HG02678 (cell line): ENCODE data around the gene CTDSPL.

Source experiments
- ATAC-seq: cut with Tn5 transposase; IDR thresholded peaks from one replicate; pipeline ENCODE4 v1.9.1; 2021; ENCODE audit warnings: mild to moderate bottlenecking, moderate library complexity; ENCODE audit not compliant: unreplicated experiment

CTDSPL gene

DNA sequence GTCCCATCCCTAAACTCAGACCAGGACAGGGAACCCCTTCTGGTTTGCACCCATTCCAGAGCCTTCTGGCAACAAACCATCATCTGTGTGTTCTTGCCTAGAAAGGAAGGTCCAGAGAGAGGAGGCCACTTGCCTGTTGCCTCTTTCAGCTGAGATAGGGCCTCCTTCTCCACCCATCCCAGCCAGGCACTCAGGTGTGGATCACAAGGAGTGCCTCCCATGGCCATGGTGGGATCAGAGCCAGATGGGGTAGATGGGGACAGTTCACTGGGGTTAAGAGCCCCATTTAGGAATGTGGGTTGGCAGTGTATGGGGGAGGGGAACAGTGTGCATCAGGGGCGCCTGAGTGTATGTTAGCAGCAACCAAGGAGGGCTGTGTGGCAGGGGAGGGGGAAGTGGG, 8.9 kb upstream of the CTDSPL start:
- ATAC-seq: no peak

DNA sequence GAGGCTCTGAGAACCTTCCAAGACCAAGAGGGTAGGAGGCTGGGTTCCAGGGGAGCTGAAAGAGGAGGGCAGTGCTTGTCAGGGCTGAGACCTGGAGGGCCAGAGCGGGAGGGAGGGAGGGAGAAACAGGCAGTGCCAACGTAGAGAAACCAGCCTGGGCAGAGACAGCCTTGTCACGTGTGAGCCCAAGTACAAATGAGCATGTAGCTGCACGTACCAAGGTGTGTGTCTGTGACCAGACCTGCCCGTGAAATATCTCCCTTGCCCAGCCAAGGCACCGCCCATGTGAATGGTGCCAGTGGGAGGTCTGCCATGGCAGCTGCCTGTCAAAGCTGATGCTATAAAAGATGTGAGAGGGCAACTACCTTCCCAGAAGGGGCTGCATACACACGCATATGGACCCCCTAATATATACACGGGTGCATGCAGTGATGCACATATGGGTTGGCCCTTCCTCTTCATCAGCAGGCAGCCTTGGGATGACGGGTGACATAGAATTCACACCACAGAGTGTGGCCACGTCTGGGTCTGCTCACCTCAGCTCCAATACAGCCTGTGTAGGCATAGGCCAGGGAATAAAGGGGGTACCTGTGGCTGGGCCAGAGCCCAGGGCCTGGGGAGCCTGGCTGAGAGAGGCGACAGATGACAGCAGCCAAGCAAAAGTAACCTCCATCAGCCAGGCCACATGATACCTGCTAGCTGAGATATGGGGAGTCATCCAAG, 7.8 kb upstream of the CTDSPL start:
- no peak for ATAC-seq

DNA sequence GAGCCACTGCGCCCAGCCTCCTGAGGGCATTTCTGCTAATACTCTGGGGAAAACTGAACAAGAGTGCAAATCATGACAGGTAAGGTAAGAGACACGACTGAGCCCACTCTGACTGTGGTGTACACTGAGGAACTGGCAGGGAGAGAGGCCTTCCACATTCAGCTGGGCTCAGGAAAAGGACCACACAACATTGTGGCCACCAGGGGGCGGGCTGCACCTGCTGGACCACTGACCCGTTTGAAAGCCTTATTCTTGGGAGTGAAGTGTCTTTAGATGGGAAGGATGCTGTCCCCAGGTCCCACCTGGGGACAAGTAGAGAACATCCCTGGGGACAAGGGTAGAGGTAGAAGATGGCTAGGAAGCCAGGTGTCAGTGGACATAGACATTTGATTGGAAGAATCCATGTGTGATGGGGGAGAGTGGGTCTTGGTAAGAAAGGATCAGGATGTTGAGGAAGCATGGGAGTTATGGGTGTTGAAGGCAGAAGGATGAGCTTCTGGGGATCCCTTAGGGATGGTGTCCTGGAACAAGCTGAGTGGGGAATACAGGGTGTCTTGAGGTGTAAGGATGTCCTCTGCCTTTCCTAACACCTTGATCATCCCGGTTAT, 6.2 kb upstream of the CTDSPL start:
- peak; percentile 40 for ATAC-seq

DNA sequence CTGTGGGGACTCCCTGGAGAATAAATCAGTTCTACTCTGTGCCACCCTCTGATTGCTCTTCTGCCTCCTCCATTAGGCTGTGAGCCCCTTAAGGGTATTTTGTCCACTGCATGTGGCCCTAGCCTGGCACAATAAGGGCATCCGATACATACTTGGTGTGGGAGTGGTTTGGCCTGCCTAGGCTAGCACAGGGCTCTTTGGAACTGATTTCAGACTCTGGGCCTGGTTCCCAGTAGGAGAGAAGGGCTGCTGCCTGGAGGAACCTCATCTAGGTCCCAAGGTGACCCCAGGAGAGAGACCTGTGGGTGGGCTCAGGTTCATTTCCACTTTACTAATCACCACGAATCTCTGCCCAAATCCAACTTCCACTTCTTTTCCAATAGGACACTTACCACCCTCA, 5.3 kb upstream of the CTDSPL start:
- ATAC-seq: no peak

DNA sequence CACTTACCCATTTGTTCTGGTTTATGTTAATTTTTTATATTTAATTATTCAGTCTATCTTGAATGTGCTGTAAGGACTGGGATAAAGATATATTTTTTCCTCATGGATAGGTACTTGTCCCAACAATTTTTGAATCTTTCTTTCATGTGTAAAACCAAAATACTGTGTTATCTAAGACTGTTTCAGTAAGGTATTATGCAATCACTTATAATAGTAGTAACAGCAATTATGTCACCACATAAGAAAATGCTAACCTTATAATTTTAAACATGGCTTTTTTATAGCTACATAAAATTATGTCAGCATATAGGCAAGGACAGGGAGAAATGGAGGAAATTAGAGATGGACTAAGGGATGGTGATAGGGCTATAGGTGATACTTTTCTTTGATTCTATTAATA, 2.9 kb upstream of the CTDSPL start:
- no peak for ATAC-seq

DNA sequence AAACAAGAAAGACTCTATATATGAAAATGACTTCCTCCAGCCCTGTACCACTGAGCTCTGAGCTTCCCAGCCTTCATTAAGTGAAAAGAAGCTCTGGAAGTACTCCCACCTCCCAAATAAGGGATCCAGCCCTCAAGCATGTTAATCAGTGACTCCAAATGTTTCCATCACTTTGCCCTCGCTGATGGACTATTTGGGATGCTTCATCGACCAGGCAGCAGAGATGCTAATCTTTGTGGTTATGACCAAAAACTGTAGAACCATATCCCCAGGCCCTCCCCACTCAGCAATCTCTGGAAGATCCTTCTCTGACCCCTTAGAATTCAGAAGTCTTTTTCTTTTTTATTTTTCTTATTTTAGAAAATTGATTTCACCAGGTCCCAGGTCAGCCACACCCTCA, 2.3 kb upstream of the CTDSPL start:
- ATAC-seq: no peak

DNA sequence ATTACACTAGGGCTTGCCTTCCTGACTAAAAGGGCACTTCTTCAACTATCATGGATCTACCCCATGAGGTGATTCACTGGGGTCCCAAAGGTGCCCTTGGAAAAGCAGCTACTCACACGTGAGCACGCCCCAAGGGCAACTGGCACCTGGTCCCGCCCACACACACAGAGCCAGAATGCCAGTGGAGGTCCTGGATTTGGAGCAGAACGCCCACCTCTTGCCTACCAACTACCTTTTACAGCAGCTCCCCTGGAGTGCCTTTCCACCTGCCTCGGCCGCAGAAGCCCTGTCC, 1.8 kb upstream of the CTDSPL start:
- ATAC-seq: no peak

DNA sequence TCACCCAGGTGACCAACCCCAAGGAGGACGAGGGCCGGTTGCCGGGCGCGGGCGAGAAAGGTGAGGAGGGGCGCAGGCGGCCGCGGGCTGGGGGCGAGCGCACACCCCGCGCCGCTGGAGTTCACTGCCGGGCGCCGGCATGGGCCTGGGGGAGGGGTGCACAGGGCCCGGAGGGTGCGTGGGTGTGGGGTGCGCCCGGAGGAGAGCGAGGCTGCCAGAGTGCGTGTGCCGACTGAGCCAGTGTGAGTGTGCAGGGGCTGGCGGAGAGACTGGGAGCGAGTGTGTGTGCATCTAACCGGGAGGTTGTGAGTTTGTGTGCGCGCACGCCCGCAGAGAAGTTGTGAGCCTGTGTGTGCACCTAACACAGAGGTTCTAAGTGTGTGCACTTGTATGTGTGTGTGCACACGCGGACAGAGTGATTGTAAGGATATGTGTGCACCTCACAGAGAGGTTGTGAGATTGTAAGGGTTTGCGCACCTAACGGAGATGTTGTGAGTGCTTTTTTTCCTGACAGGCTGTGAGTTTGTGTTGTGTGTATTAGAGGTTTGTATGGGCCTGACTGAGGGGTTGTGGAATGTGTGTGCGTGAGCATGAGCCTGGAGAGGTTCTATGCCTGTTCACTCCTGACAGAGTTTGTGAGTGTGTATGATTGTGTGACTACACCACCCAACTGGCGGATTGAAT, 681 bp downstream of the CTDSPL start:
- ATAC-seq: no peak

DNA sequence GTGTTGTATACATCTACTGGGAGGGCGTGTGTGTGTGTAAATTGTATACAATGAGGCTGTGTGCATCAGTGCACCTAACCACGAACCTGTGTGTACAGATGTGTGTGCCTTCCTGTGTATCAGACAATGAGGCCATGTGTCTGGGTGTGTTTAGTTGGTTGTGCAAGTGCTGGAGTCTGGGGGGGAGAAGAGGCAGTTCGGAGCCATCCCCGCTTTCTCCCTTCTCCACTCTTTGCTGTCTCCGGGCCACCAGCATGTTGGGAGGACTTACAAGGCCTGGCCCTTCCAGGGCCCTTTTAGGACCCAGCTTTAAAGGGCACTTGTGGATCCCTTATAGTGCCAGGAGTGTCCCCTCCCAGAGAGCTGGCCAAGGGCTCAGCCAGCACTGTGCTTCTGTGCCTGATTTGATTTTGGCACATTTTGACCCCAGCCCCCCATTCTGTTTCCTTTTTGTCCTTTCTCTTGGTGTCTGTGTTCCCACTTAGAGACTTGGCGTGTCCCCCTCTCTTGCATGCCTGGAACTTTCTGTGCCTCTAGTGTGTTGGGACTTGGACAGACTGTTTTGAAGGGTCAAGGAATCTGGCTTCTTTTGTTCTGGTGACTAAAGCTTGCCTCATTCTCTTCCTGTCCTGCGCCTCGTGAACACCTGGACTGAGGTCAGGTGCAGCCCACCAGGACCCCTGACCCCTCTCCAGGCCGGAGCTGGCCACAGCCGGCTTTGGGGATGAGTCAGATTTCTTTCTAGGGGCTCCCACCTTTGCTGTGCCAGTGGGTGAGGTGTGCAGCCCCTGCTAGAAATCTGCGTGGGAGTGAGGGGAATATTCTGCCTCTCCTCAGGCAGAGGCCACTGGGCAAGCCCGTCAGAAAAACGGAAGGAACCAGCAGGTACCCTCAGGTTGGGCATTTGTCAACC, 1.5 kb downstream of the CTDSPL start:
- no peak for ATAC-seq

DNA sequence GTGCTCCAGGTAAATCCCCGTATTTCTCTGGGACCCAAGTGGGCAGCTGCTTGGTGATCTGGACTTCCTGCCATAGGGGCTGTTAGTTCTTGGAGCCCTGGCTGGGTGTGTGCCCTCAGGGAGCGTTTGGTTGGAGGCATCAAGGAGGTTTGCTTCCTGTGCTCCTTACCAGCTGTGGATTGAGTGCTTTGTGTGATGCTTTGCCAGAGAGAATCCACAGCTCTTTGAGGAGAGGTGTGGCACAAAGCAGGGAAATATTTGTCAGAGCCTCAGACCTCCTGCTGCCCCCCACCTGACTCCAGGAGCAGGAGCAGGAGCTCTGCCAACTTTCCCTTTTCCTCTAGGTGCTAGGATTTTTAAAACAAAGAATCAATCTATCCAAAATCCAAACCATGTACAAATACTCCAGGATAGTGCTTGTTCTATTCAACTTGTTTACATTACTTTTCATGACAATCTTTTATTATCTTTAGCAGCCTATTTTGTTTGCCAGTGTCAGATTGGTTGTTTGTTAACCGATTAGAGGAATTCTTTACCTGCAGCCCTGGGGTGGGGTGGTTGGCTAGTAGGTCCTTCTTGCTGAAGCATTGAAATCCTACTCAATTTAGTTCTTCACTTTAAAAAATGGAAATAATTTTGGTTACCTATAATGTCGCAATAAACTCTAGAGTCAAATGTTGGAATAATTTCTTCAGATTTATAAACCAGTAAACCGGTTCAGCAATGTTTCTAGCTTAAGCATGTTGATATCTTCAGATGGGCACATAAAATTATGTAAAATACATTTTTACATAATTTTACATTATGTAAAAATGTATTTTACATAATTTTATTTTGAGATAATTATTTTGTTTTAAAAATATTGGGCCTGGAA, 2.5 kb downstream of the CTDSPL start:
- ATAC-seq: no peak

DNA sequence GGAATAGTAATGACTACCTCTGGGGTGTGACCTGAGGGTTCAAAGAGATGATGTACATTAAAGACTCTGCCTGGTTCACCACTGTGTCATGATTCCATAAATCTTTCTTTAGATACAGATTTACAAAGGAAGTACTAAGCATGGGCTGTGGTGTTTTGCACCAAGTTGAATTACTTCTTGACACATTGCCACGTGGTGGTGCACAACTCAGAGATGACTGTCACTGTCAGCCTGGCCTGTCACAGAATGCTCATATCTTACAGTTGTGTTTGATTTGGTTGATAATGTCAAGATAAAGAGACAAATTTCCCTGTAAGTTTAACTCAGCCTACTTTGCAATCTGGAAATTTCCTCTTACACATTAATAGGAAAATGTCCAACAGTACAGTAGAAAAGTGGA, 3.2 kb downstream of the CTDSPL start:
- ATAC-seq: no peak

DNA sequence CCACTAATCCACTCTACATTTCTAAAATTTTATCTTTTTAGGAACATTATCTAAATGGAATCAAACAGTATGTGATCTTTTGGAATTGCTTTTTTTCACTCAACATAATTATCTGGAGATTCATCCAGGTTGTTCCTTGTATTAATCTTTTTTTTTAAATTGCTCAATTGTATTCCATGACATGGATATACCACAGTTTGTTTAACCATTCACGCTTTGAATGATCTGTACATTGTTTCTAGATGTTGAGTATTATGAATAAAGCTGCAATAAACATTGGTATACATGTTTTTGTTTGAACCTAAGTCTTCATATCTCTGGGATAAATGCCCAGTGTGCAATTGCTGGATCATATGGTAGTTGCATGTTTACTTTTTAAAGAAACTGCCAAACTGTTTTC, 5.5 kb downstream of the CTDSPL start:
- ATAC-seq: no peak

DNA sequence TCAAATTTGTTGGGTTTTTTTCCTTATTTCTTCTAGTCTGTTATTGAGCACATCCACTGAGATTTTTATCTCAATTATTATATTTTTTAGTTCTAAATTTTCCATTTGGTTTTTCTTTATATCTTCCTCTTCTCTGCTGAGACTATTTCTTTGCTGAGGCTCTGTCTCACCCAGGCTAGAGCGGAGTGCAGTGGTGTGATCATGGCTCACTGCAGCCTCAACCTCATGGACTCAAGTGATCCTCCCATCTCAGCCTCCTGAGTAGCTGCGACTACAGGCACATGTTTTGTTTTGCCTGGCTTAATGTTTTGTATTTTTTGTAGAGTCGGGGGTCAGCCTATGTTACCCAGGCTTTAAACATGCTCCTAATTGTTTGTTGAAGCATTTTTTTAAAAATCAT, 10.2 kb downstream of the CTDSPL start:
- ATAC-seq: no peak

DNA sequence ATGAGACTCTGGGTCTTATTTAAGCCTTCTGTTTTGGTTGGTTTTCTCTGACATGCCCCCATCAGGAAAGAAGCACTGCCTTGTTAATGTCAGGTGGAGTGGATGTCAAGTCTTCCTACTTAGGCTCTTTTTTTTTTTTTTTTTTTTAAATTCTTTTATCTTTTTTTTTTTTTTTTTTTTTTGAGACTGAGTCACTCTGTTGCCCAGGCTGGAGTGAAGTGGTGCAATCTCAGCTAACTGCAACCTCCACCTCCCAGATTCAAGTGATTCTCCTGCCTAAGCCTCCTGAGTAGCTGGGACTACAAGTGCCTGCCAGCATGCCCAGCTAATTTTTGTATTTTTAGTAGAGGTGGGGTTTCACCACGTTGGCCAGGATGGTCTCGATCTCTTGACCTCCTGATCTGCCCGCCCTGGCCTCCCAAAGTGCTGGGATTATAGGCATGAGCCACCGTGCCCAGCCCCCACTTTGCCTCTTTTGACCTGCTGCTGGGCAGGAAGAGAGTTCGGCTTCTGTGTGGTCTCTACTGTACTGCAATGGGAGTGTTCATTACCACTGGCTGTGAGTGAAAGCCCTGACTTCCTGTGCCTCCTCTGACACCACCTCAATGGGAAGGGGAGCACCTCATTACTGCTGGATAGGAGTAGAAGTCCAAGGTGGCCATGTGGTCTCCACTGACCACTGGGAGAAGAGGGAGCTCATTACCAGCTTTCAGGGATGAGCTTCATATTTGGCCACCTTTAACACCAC, 10.9 kb downstream of the CTDSPL start:
- ATAC-seq: no peak

DNA sequence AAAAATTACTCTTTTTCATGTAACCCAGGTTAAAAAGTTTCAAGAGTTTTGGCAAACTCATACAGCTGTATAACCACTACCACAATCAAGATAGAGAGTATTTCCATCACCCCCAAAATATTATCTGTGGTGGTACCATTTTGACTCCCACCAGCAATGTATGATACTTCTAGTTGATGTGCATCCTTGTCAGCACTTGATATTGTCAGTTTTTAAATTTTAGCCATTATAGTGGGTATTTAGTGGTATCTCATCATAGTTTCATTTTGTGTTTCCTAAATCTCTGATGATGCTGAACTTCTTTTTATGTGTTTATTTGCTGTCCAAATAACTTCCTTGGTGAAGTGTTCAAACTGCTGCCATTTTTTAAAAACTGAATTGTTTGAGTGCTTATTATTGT, 14.6 kb downstream of the CTDSPL start:
- ATAC-seq: no peak

DNA sequence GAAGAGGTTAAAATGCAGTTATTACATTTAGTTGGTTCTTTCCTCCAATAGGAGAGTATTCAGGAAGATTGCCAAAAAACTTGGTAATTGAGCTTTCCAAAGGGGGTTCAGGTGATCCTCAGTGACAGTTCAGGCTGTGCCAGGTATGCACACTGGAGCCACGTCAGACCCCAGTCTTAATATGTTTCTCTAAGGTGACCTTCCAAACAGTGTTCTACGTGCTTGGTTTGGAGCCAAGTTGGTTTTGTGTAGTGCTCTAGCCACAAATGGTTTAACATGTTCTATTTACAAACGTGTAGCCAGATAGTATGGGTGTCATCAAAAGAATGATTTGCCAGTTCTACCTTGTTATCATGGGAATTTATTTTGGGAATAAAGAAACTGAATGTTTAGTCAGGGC, 21.0 kb downstream of the CTDSPL start:
- no peak for ATAC-seq

DNA sequence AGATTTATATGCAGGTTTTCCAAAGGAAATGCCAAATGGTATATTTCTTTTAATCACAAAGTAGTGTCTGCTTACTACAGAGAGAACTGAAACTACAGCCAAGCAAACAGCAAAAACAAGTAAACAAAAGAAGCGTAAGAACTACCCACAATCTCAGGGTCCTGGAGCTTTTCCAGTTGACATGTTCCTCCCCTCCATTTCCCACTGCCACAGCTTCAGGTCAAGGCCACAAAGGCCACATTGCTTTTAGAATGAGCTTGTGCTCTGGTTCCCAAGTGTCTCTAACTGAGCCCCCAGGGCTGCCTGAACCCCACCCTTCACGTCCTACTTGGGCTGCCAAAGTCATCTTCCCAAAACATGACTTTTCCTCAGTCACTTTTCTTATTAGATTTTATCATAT, 24.1 kb downstream of the CTDSPL start:
- no peak for ATAC-seq

DNA sequence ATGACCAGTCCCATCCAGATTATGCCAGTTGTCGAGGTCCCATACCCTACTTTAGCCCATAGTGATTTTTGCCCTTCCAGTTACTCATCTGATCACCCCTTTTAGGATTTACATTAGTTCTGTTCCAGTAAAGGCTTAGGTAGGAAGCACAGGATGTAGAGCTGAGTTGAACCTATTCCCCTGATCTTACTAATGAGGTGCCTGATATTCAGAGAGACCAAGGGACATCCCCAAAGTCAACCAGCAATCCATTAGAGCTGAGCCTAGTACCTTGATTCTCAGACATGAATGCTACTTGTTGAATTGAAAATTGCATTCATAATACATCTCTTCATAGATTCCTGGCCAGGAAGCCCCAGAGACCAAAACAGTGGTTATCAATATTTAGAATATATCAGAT, 24.7 kb downstream of the CTDSPL start:
- no peak for ATAC-seq

DNA sequence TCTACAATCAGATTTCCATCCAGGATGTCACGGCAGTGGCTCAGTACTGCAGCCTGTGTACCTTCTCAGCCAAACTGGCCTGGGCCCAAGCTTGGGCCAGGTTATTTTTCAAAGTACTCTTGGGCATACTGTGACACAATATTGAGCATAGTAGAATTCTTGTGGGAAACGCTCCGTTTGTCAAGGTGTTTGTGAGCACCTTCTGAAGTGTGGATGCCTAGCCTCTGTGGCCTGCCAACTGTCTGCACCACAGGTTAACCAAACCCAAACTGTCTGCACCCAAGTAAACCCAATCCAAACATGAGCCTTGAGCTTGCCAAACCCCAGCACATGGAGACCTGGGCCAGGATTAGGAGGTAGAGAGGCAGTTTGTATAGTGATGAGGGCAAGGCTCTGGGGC, 25.4 kb downstream of the CTDSPL start:
- ATAC-seq: no peak

DNA sequence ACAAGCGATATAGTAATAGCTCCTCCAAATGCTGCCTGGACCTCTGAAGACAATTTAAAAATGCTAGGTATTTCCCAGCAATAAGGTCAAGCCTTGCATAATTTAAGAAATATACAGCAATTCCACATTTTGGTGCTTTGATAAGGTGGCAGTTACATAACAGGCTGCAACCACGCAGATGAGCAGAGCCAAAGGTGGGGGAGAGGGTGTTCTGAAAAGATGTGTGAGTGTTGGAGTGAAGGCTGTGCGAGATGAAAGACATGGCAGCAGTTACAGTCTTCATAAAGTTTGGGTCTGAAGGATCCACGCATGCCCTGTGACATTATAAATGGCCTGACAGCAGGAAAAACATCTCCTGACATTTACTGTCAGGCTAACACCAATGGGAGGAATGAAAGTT, 26.1 kb downstream of the CTDSPL start:
- ATAC-seq: no peak
